SH-SY5Y (cell line): Measurements from ENCODE around the gene NTHL1.

Experiments used
- GATA2 ChIP-seq: IDR thresholded peaks from 2 replicates; pipeline ENCODE4 v1.6.1; 2011; ENCODE audit warnings: mild to moderate bottlenecking, low read depth, low read length
- GATA3 ChIP-seq: IDR thresholded peaks from 2 replicates; pipeline ENCODE4 v1.6.1; 2011; ENCODE audit warnings: low read depth, mild to moderate bottlenecking, low read length, moderate library complexity

DNA sequence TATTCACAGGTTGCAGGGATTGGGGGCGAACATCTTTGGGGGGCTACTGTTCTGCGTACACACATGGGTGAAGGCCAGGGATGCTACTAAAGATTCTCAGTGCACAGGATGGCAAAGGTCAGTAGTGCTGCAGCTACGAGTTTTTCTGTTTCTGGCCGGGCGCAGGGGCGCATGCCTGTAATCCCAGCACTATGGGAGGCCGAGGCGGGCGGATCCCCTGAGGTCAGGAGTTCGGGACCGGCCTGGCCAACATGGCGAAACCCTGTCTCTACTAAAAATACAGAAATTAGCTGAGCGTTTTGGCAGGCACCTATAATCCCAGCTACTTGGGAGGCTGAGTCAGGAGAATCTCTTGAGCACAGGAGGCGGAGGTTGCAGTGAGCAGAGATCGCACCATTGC lies 34.1 kb downstream of the NTHL1 start:
- TF ChIP-seq GATA2 (no peak), GATA3 (no peak)
